Neutrophil (primary cell): Measurements from ENCODE around the gene HLA-E.

ENCODE experiments used
- H3K27ac ChIP-seq: fragments of 200-600 bp; sonication (generic); 2 replicates; pipeline ENCODE4 v1.5.1; 2016; ENCODE audit warnings: mild to moderate bottlenecking, moderate library complexity
- H3K27me3 ChIP-seq: fragments of 200-600 bp; sonication (generic); 2 replicates; pipeline ENCODE4 v1.6.0; 2016; ENCODE audit warnings: mild to moderate bottlenecking
- H3K36me3 ChIP-seq: fragments of 200-600 bp; sonication (generic); 2 replicates; pipeline ENCODE4 v1.5.1; 2017
- H3K4me1 ChIP-seq, 2 experiments: fragments of 200-600 bp in 1 of 2; sonication (generic) in 1 of 2; 1 replicate in 1 of 2; 2 replicates in 1 of 2; pipeline versions ENCODE4 v1.5.1 to v1.6.1; 2013 to 2016; ENCODE audit warnings: low read depth in 1 of 2, low read length in 1 of 2, mild to moderate bottlenecking in 1 of 2, moderate library complexity in 1 of 2; ENCODE audit not compliant: control insufficient read depth in 1 of 2, insufficient read depth in 1 of 2
- H3K4me3 ChIP-seq, 2 experiments: fragments of 200-600 bp in 1 of 2; sonication (generic) in 1 of 2; 1 replicate in 1 of 2; 2 replicates in 1 of 2; pipeline ENCODE4 v1.5.1; 2013 to 2016; ENCODE audit warnings: low read depth in 1 of 2, low read length in 1 of 2, mild to moderate bottlenecking in 1 of 2, moderate library complexity in 1 of 2
- H3K9me3 ChIP-seq: fragments of 200-600 bp; sonication (generic); 2 replicates; pipeline ENCODE4 v1.5.1; 2016
- CTCF ChIP-seq: fragments of 200-600 bp; sonication (generic); IDR thresholded peaks from 2 replicates; pipeline ENCODE4 v1.5.1; 2016; ENCODE audit warnings: antibody characterized with exemption

Gene HLA-E

DNA sequence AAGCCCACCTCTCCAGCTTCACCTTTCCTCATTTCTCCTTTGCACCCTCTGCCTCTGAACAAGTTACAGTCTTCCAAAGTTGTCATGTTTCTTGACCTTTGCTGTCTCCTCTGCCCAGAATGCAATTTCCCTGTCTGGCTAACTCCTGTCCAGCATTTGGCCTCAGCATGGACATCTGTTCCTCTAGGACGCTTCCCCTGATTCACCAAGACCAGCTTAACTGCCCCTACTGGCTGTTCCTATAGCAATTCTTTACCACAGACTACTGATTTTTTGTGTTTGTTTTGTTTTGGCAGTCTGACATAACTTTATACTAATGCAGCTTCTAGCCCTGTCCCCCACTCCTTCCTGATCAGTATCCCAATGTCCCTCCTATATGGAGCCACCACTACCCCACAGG lies 53.6 kb downstream of the HLA-E start:
- Histone ChIP-seq H3K27me3 (peaks cover 38% of the 10 kb centered on the region), H3K9me3 (no peaks in the 10 kb centered on the region), H3K4me3 (no peak overlapping the region), H3K4me1 (peaks cover 21 to 27% of the 10 kb centered on the region in 2 experiments), H3K27ac (no peak overlapping the region), H3K36me3 (no peaks in the 10 kb centered on the region)
- TF ChIP-seq CTCF: no peak
